Bronchial epithelial cell (primary cell): ENCODE data around the gene CIITA. TPM values are rescaled to one million over a fixed set of nuclear protein-coding genes. Genes with fewer than 3 reads are reported as not detected.
A peak's percentile ranks its signal among the peaks of the same experiment; 100 is the strongest.
"Not testable (repeated sequence)": the region's sequence is repeated elsewhere in the genome, so short reads cannot be mapped to it uniquely, and the experiment has no call there.

Source experiments
- DNase-seq: peaks from one replicate; pipeline ENCODE4 v3.0.0-alpha.2; 2010; ENCODE audit warnings: low read depth
- FAIRE-seq: peaks from 2 replicates; lab custom pipeline; 2011; peaks lifted over from hg19 to GRCh38; lab: Jason Lieb, UNC
- H3K27me3 ChIP-seq: 2 replicates; pipeline ENCODE4 v1.5.1; 2011; ENCODE audit warnings: low read length; ENCODE audit not compliant: control insufficient read depth, insufficient read depth
- H3K36me3 ChIP-seq: 2 replicates; pipeline ENCODE4 v1.5.1; 2011; ENCODE audit warnings: low read length; ENCODE audit not compliant: control insufficient read depth, insufficient read depth
- H3K4me3 ChIP-seq: 2 replicates; pipeline ENCODE4 v1.5.1; 2011; ENCODE audit warnings: mild to moderate bottlenecking, low read depth, low read length, control low read depth
- total RNA-seq: library from RNA; depleted of rRNA; stranded (reverse); fragments of >200 nt; gene quantifications from 2 replicates; pipeline ENCODE4 v1.2.1, GENCODE V29; 2014
- TF ChIP-seq, protein P1 (sequence below): IDR thresholded peaks from 2 replicates; pipeline ENCODE4 v1.5.1; 2011; ENCODE audit warnings: mild to moderate bottlenecking, moderate library complexity, low read length, control low read depth, inconsistent platforms; ENCODE audit not compliant: insufficient read depth, severe bottlenecking

CIITA gene, protein sequence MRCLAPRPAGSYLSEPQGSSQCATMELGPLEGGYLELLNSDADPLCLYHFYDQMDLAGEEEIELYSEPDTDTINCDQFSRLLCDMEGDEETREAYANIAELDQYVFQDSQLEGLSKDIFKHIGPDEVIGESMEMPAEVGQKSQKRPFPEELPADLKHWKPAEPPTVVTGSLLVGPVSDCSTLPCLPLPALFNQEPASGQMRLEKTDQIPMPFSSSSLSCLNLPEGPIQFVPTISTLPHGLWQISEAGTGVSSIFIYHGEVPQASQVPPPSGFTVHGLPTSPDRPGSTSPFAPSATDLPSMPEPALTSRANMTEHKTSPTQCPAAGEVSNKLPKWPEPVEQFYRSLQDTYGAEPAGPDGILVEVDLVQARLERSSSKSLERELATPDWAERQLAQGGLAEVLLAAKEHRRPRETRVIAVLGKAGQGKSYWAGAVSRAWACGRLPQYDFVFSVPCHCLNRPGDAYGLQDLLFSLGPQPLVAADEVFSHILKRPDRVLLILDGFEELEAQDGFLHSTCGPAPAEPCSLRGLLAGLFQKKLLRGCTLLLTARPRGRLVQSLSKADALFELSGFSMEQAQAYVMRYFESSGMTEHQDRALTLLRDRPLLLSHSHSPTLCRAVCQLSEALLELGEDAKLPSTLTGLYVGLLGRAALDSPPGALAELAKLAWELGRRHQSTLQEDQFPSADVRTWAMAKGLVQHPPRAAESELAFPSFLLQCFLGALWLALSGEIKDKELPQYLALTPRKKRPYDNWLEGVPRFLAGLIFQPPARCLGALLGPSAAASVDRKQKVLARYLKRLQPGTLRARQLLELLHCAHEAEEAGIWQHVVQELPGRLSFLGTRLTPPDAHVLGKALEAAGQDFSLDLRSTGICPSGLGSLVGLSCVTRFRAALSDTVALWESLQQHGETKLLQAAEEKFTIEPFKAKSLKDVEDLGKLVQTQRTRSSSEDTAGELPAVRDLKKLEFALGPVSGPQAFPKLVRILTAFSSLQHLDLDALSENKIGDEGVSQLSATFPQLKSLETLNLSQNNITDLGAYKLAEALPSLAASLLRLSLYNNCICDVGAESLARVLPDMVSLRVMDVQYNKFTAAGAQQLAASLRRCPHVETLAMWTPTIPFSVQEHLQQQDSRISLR
- 0.13 TPM in 1 of 2 replicates, not detected in the other for total RNA-seq

DNA sequence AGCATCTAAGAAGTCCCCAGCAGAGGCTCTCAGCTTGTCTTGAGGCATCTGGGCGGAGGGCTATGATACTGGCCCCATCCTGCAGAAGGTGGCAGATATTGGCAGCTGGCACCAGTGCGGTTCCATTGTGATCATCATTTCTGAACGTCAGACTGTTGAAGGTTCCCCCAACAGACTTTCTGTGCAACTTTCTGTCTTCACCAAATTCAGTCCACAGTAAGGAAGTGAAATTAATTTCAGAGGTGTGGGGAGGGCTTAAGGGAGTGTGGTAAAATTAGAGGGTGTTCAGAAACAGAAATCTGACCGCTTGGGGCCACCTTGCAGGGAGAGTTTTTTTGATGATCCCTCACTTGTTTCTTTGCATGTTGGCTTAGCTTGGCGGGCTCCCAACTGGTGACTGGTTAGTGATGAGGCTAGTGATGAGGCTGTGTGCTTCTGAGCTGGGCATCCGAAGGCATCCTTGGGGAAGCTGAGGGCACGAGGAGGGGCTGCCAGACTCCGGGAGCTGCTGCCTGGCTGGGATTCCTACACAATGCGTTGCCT lies at the start of gene CIITA:
Gene CIITA (plus strand): TSS at position 404 of the 543 bp plus-strand sequence. CDS start 129 bp downstream, at position 533.
- FAIRE-seq (no peak), DNase-seq (peak; percentile 93)
- no peaks in the 10 kb centered on the region for H3K36me3 ChIP-seq

DNA sequence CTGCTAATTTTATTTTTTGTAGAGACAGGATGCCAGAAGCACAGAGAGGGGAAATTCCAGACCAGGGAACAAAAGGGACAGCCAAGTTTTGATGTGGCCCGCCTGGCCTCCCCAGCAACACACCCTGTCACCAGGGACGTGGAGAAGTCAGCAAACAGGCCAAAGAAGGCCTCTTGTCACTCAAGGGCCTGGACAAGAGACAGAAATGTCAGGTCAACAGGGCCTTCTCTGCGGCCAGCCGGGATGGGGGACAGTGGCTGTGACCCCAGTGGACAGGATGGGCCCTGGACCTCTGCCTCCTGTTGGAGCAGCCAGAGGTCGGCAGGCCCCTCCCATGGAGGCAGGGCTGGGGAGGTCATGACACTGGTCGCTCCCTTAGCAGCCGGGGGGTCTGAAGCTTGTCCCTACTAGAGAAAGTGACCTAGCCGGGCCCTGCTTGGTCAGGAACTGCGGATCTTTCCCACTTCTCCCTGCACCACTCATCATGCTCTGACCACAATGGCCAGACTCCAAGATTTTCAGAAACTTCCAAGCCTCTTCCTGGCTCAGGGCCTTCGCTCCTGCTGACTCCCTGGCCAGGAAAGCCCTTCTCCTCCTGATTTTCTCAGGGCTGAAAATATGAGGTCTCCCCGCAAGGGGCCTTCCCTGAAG lies 49.2 kb upstream of the CIITA start:
- TF ChIP-seq, protein P1, sequence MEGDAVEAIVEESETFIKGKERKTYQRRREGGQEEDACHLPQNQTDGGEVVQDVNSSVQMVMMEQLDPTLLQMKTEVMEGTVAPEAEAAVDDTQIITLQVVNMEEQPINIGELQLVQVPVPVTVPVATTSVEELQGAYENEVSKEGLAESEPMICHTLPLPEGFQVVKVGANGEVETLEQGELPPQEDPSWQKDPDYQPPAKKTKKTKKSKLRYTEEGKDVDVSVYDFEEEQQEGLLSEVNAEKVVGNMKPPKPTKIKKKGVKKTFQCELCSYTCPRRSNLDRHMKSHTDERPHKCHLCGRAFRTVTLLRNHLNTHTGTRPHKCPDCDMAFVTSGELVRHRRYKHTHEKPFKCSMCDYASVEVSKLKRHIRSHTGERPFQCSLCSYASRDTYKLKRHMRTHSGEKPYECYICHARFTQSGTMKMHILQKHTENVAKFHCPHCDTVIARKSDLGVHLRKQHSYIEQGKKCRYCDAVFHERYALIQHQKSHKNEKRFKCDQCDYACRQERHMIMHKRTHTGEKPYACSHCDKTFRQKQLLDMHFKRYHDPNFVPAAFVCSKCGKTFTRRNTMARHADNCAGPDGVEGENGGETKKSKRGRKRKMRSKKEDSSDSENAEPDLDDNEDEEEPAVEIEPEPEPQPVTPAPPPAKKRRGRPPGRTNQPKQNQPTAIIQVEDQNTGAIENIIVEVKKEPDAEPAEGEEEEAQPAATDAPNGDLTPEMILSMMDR = no peak
- H3K36me3 ChIP-seq = no peaks in the 10 kb centered on the region
- no peak for FAIRE-seq
- no peaks in the 10 kb centered on the region for H3K27me3 ChIP-seq
- peak; percentile 52 for DNase-seq
- H3K4me3 ChIP-seq = no peak overlapping the region

More for the DNA sequence above, at the start of gene CIITA:
- TF ChIP-seq, protein P1 = no peak
- Histone ChIP-seq H3K27me3 (peaks cover 13% of the 10 kb centered on the region), H3K4me3 (no peak within 1 kb of the TSS)

DNA sequence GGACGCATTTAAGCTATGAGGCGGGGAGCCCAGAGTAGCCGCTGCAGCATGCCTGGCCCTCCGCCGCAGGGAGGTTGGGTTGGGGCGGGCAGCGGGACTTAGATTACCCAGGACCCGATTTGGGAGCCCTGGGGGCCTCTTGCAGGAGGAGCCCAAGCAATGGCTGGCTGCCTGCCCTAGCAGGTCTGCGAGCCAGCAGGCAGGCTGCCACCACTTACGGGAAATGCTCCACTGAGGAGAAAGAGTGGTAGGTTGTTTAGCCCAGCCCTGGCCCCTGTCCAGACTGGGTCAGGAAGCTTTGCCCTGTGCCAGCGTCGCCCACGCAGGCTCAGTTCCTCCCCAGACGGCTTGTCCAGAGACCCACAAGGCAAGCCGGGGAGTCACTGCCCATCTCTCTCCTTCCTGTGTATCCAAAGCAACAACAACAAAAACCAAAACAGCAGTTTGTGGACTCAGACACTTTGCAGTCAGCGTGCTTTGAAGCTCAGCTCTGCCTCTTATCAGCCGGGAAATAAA lies 48.1 kb upstream of the CIITA start:
- no peak overlapping the region for H3K4me3 ChIP-seq
- DNase-seq = peak; percentile 73
- TF ChIP-seq, protein P1 = no peak
- H3K27me3 ChIP-seq = no peaks in the 10 kb centered on the region
- no peaks in the 10 kb centered on the region for H3K36me3 ChIP-seq
- no peak for FAIRE-seq

DNA sequence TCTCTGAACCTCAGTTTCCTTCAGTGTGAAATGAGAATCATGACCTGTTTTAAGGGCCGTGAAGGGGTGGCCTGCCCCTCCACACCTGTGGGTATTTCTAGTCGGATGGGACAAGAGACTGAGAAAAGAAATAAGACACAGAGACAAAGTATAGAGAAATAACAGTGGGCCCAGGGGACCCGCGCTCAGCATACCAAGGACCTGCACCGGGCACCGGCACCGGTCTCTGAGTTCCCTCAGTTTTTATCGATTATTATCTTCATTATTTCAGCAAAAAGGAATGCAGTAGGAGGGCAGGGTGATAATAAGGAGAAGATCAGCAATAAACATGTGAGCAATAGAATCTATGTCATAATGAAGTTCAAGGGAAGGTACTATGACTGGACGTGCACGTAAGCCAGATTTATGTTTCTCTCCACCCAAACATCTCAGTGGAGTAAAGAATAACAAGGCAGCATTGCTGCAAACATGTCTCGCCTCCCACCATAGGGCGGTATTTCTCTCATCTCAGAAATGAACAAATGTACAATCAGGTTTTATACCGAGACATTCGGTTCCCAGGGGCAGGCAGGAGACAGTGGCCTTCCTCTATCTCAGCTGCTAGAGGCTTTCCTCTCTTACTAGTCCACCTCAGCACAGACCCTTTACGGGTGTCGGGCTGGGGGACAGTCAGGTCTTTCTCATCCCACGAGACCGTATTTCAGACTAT lies 47.5 kb upstream of the CIITA start:
- not testable (repeated sequence) for H3K27me3 ChIP-seq, H3K4me3 ChIP-seq, DNase-seq, H3K36me3 ChIP-seq, FAIRE-seq

DNA sequence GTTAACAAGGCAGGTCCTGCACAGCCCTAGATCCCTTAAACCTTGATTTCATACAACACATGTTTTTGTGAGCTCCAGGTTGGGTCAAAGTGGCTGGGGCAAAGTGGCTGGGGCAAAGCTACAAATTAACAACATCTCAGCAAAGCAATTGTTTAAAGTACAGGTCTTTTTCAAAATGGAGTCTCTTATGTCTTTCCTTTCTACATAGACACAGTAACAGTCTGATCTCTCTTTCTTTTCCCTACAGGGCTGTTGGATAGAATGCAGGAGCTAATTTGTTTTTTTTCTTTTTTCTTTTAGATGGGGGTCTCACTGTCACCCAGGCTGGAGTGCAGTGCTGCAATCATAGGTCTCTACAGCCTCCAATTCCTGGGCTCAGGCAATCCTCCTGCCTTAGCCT lies 46.8 kb upstream of the CIITA start:
- H3K36me3 ChIP-seq, FAIRE-seq, DNase-seq, H3K4me3 ChIP-seq, H3K27me3 ChIP-seq: not testable (repeated sequence)
